ENCODE measurements around the gene TNFRSF1A. TPM values are rescaled to one million over a fixed set of nuclear protein-coding genes. Genes with fewer than 3 reads are reported as not detected.

Gene TNFRSF1A
- total RNA-seq, 4 donors from 2014 or later: 229 to 317 (median 258) TPM

DNA sequence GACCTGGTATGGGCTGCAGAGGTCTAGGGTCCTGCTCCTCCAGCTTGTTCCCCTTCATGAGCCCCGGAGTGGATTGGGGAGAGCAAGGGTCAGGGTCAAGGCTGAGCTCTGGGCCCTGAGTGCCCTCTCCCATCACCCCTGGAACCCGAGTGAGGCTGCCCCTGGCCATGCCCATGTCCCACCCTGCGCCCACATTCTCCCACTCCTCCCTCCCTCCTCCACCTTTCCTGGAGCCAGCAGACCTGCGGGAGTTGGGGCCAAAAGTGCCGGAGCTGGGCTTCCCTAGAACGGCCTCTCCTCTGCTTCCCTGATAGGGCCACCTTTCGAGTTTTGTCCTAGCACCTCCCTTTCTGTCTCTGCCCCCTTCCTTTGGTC, 32.9 kb upstream of the TNFRSF1A start:
- no peaks in the 10 kb centered on the region for H3K9me3 ChIP-seq
- in situ Hi-C loops (cut with MboI; ENCODE audit: low pct_ligation_motif_present in 1 of 4, low pct_unique_long_range_greater_than_20kb in 1 of 4, low sequenced_read_pairs in 3 of 4) (no loop called here), intact Hi-C loops (cut with DNase I; ENCODE audit: low total_unique reads) (no loop called here)
- no peaks in the 10 kb centered on the region for H3K27me3 ChIP-seq
- TF ChIP-seq EP300 (IDR thresholded peaks at IDR 0.05; ENCODE audit: low read depth): no peak
- TF ChIP-seq, protein P1, sequence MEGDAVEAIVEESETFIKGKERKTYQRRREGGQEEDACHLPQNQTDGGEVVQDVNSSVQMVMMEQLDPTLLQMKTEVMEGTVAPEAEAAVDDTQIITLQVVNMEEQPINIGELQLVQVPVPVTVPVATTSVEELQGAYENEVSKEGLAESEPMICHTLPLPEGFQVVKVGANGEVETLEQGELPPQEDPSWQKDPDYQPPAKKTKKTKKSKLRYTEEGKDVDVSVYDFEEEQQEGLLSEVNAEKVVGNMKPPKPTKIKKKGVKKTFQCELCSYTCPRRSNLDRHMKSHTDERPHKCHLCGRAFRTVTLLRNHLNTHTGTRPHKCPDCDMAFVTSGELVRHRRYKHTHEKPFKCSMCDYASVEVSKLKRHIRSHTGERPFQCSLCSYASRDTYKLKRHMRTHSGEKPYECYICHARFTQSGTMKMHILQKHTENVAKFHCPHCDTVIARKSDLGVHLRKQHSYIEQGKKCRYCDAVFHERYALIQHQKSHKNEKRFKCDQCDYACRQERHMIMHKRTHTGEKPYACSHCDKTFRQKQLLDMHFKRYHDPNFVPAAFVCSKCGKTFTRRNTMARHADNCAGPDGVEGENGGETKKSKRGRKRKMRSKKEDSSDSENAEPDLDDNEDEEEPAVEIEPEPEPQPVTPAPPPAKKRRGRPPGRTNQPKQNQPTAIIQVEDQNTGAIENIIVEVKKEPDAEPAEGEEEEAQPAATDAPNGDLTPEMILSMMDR (IDR thresholded peaks at IDR 0.05): no peak
- H3K36me3 ChIP-seq: no peaks in the 10 kb centered on the region
- peaks cover 39 to 76% (median 57%) of the 10 kb centered on the region in 4 donors for H3K4me1 ChIP-seq
- peak overlapping the region; percentile 2 to 49 (median 36) for H3K4me3 ChIP-seq
- DNase-seq: peak; percentile 17
- H3K27ac ChIP-seq: peak overlapping the region; percentile 87 to 93 (median 89)
- 44 to 58% methylated on average over 5 to 7 of the region's 7 CpGs for WGBS, 2 donors (ENCODE audit: low coverage in 1 of 2)

DNA sequence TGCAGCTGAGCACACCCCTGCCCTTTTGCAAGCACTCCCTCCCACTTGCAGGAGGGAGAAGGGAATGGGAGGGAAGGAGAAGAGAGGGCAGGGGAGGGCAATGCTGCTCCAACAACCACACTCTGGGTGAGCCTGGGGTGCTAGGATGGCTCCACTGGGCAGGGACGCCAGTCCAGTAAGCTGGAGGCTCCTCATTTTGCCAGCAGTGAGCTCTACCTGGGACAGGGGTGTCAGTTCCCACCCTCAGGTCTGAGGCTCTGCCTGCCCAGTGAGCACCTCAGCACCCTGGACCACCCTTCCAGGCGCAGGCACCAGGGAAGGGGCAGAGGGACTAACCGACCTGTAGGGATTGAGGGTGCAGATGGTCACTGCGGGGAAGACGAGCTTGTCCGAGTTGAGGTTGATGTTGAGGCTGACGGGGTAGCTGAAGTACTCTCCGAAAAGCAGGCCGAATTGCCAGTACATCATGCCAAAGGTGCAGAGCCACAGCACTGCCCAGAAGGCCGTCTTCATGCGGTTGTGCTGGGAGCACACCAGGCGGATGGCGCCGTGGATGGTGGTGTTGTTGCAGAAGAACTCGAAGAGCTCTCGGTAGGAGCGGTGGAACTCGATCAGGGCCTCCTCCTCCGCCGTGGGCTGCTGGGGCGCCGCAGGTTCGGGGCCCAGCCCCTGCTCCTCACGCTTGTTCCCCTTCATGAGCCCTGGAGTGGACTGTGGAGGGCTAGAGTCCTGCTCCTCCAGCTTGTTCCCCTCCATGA, 32.3 kb upstream of the TNFRSF1A start:
- H3K4me1 ChIP-seq: peaks cover 39 to 77% (median 58%) of the 10 kb centered on the region in 4 donors
- TF ChIP-seq POLR2AphosphoS5 (IDR thresholded peaks at IDR 0.05): no peak
- no peak for TF ChIP-seq EP300 (IDR thresholded peaks at IDR 0.05; ENCODE audit: low read depth)
- TF ChIP-seq, protein P1 (IDR thresholded peaks at IDR 0.05): no peak
- 57% methylated on average over 24 of the region's 24 CpGs; no CpG with 5 or more reads in 1 of the 2 donors for WGBS, 2 donors (ENCODE audit: low coverage in 1 of 2)

DNA sequence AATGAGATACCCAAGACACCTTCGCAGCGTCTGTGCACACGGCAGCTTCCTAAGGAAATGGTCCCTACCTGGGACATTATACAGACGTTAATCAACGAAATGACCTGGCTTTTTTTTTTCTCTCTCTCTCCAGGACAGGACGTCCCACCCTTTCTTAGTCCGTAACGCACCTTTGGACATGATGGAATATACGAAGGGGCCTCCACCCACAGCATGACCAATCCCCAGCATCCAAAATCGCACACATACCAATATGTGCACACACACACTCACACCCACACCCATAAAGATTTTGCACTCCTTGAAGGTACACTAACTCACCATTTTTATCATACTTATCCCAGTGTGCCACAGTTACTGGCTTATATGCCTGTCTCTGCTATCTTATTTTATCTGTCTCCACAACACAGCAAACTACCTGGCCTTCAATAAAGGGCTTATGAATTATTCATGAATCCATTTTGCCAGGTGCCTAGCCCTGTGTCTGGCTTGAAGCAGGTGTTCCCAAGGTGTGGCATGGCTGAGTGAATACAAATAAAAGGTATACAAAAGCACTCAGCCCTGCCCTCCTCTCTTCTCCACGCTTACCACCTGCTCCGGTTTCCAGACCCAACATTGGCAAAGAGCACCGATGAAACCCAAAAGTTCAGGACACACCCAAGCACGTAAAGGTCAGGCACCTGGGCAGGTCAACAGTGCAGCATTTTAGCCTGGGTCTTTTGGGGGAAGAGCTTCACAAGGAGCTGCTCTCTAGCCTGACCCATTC, 31.3 kb upstream of the TNFRSF1A start:
- DNase-seq: peak; percentile 62
- Histone ChIP-seq H3K9me3 (no peaks in the 10 kb centered on the region), H3K36me3 (no peaks in the 10 kb centered on the region), H3K4me1 (peaks cover 36 to 77% (median 55%) of the 10 kb centered on the region in 4 donors), H3K4me3 (peak overlapping the region; percentile 3 to 49 (median 36)), H3K27me3 (no peaks in the 10 kb centered on the region), H3K27ac (peak overlapping the region; percentile 87 to 93 (median 89))
- WGBS, 2 donors (ENCODE audit: low coverage in 1 of 2): 30 to 43% methylated on average over 6 to 14 of the region's 14 CpGs
- in situ Hi-C loops (cut with MboI; ENCODE audit: low pct_ligation_motif_present in 1 of 4, low pct_unique_long_range_greater_than_20kb in 1 of 4, low sequenced_read_pairs in 3 of 4) (no loop called here), intact Hi-C loops (cut with DNase I; ENCODE audit: low total_unique reads) (no loop called here)
- TF ChIP-seq POLR2A (IDR thresholded peaks at IDR 0.05) (peak; percentile 81), POLR2AphosphoS5 (IDR thresholded peaks at IDR 0.05) (peak; percentile 15 to 72 (median 72)), EP300 (IDR thresholded peaks at IDR 0.05; ENCODE audit: low read depth) (peak; percentile 73)
- TF ChIP-seq, protein P1 (IDR thresholded peaks at IDR 0.05): no peak

More for the DNA sequence above, 32.3 kb upstream of the TNFRSF1A start:
- no peaks in the 10 kb centered on the region for H3K27me3 ChIP-seq
- H3K36me3 ChIP-seq: no peaks in the 10 kb centered on the region
- DNase-seq: peak; percentile 16
- no peaks in the 10 kb centered on the region for H3K9me3 ChIP-seq
- peak overlapping the region; percentile 3 to 49 (median 36) for H3K4me3 ChIP-seq
- H3K27ac ChIP-seq: peak overlapping the region; percentile 87 to 93 (median 89)
- intact Hi-C loops (cut with DNase I; ENCODE audit: low total_unique reads) (no loop called here), in situ Hi-C loops (cut with MboI; ENCODE audit: low pct_ligation_motif_present in 1 of 4, low pct_unique_long_range_greater_than_20kb in 1 of 4, low sequenced_read_pairs in 3 of 4) (no loop called here)

DNA sequence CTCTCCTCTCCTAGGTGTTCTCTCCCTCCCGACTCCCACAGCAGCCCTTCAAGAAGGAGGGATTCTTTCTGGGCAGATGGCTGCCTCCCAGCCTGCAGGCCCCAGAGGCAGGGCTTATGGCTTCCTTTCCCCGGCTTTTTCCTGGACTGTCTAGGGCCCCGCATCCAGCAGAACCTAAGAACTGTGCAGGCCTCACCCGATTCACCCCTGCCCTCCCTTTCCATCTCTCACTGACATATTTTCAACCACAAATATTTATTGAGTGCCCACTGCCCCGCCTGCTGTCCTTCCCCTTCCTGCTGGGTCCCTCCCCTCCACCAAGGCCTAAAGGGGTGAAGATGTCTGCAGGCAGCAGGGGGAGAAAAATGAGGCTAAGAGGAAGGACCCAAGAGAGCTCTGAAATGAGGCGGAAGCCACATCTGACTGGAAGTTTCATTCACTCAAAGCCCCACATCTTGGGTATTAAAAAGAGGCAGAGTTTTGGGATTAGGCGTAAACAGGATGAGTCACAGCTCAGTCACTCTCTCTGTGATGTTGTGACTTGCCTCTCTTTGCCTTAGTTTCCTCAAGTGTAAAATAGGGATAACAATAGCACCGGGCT, 30.6 kb upstream of the TNFRSF1A start:
- TF ChIP-seq EP300 (IDR thresholded peaks at IDR 0.05; ENCODE audit: low read depth) (no peak), POLR2AphosphoS5 (IDR thresholded peaks at IDR 0.05) (no peak), POLR2A (IDR thresholded peaks at IDR 0.05) (no peak)
- TF ChIP-seq, protein P1 (IDR thresholded peaks at IDR 0.05): peak in 1 of 5 experiments; percentile 11
- DNase-seq: peak; percentile 56
- H3K9me3 ChIP-seq: no peaks in the 10 kb centered on the region
- 6 to 14% methylated on average over 3 to 8 of the region's 8 CpGs for WGBS, 2 donors (ENCODE audit: low coverage in 1 of 2)
- peaks cover 31 to 77% (median 53%) of the 10 kb centered on the region in 4 donors for H3K4me1 ChIP-seq
- peak overlapping the region; percentile 87 to 93 (median 89) for H3K27ac ChIP-seq
- no peaks in the 10 kb centered on the region for H3K36me3 ChIP-seq
- no peaks in the 10 kb centered on the region for H3K27me3 ChIP-seq
- peak overlapping the region in 3 of 4 donors; percentile 10 to 49 (median 18) for H3K4me3 ChIP-seq
- intact Hi-C loops (cut with DNase I; ENCODE audit: low total_unique reads): no loop called here
- in situ Hi-C loops (cut with MboI; ENCODE audit: low pct_ligation_motif_present in 1 of 4, low pct_unique_long_range_greater_than_20kb in 1 of 4, low sequenced_read_pairs in 3 of 4): no loop called here

All from transverse colon (tissue), 4 donors.